Osteoblast (primary cell): ENCODE data around the gene KCNJ11. TPM values are rescaled to one million over a fixed set of nuclear protein-coding genes. Genes with fewer than 3 reads are reported as not detected.
"Not testable (repeated sequence)": the region's sequence is repeated elsewhere in the genome, so short reads cannot be mapped to it uniquely, and the experiment has no call there.

Experiments
- DNase-seq: peaks from one replicate; pipeline ENCODE4 v3.0.0; 2011; ENCODE audit warnings: low spot score, mixed read lengths; ENCODE audit not compliant: insufficient read length; ENCODE audit errors: missing footprints
- H2AFZ ChIP-seq: 2 replicates; pipeline ENCODE4 v1.6.0; 2011; ENCODE audit warnings: mild to moderate bottlenecking, low read length
- H3K27ac ChIP-seq: 2 replicates; pipeline ENCODE4 v1.5.1; 2011; ENCODE audit warnings: mild to moderate bottlenecking, low read depth, low read length, moderate library complexity
- H3K27me3 ChIP-seq: 2 replicates; pipeline ENCODE4 v1.6.0; 2012; ENCODE audit warnings: mild to moderate bottlenecking, control low read depth, inconsistent platforms, low read length, moderate library complexity; ENCODE audit not compliant: insufficient read depth
- H3K36me3 ChIP-seq: 2 replicates; pipeline ENCODE4 v1.5.1; 2011; ENCODE audit warnings: mild to moderate bottlenecking, low read length, control low read depth, moderate library complexity; ENCODE audit not compliant: insufficient read depth
- H3K4me1 ChIP-seq: 2 replicates; pipeline ENCODE4 v1.5.1; 2011; ENCODE audit warnings: mild to moderate bottlenecking, low read length, control low read depth, moderate library complexity; ENCODE audit not compliant: insufficient read depth
- H3K4me2 ChIP-seq: 2 replicates; pipeline ENCODE4 v1.6.0; 2011; ENCODE audit warnings: mild to moderate bottlenecking, low read length; ENCODE audit not compliant: insufficient read depth
- H3K4me3 ChIP-seq: fragments of 200-600 bp; sonication (generic); 3 replicates; pipeline ENCODE4 v1.5.1; 2012; ENCODE audit warnings: mild to moderate bottlenecking, low read length, inconsistent platforms; ENCODE audit not compliant: insufficient read depth
- H3K79me2 ChIP-seq: 2 replicates; pipeline ENCODE4 v1.6.0; 2012; ENCODE audit warnings: mild to moderate bottlenecking, low read length, control low read depth, inconsistent platforms; ENCODE audit not compliant: insufficient read depth
- H3K9me3 ChIP-seq: 2 replicates; pipeline ENCODE4 v1.5.1; 2011; ENCODE audit warnings: low read depth, low read length, control low read depth
- H4K20me1 ChIP-seq: 2 replicates; pipeline ENCODE4 v1.6.0; 2012; ENCODE audit warnings: mild to moderate bottlenecking, low read length, control low read depth; ENCODE audit not compliant: insufficient read depth
- CTCF ChIP-seq: IDR thresholded peaks from 2 replicates; pipeline ENCODE4 v1.5.1; 2011; ENCODE audit warnings: mild to moderate bottlenecking, low read depth, low read length, moderate library complexity; ENCODE audit errors: extremely low read depth
- total RNA-seq: library from RNA; depleted of rRNA; stranded (reverse); fragments of >200 nt; gene quantifications from 2 replicates; pipeline ENCODE4 v1.2.3, GENCODE V29; 2012

The KCNJ11 gene
- total RNA-seq, 1 donor = under 0.01 TPM

- Histone ChIP-seq H3K4me3 (no peak overlapping the region), H3K4me1 (no peaks in the 10 kb centered on the region), H3K79me2 (no peaks in the 10 kb centered on the region), H3K36me3 (no peaks in the 10 kb centered on the region), H3K27me3 (peaks cover 16% of the 10 kb centered on the region), H3K9me3 (no peaks in the 10 kb centered on the region), H4K20me1 (no peaks in the 10 kb centered on the region), H3K4me2 (no peak overlapping the region), H2AFZ (no peak overlapping the region), H3K27ac (no peak overlapping the region)
- no peak for TF ChIP-seq CTCF
- no peak for DNase-seq
Observed at GRCh38 chr11:17431139-17431538, 42.7 kb upstream of the KCNJ11 start.

GRCh38 chr11:17430616-17431015, 42.2 kb upstream of the KCNJ11 start:
- no peak overlapping the region for H2AFZ ChIP-seq
- H3K4me3 ChIP-seq = no peak overlapping the region
- H3K27me3 ChIP-seq = peaks cover 16% of the 10 kb centered on the region

GRCh38 chr11:17428925-17429324, 40.5 kb upstream of the KCNJ11 start:
- no peak for DNase-seq
- Histone ChIP-seq H3K27ac (no peak overlapping the region), H2AFZ (no peak overlapping the region), H3K36me3 (no peaks in the 10 kb centered on the region), H3K79me2 (no peaks in the 10 kb centered on the region), H4K20me1 (no peaks in the 10 kb centered on the region), H3K27me3 (peaks cover 16% of the 10 kb centered on the region), H3K4me2 (no peak overlapping the region), H3K9me3 (no peaks in the 10 kb centered on the region), H3K4me3 (no peak overlapping the region), H3K4me1 (no peaks in the 10 kb centered on the region)
- no peak for TF ChIP-seq CTCF

More at GRCh38 chr11:17430616-17431015, 42.2 kb upstream of the KCNJ11 start:
- no peaks in the 10 kb centered on the region for H3K9me3 ChIP-seq
- no peak for TF ChIP-seq CTCF
- H4K20me1 ChIP-seq = no peaks in the 10 kb centered on the region
- no peak overlapping the region for H3K4me2 ChIP-seq
- no peak overlapping the region for H3K27ac ChIP-seq
- H3K36me3 ChIP-seq = no peaks in the 10 kb centered on the region
- H3K4me1 ChIP-seq = no peaks in the 10 kb centered on the region
- H3K79me2 ChIP-seq = no peaks in the 10 kb centered on the region
- no peak for DNase-seq

- Histone ChIP-seq H4K20me1 (no peaks in the 10 kb centered on the region), H3K36me3 (no peaks in the 10 kb centered on the region), H3K27ac (no peak overlapping the region), H3K4me1 (no peaks in the 10 kb centered on the region), H3K27me3 (peaks cover 11% of the 10 kb centered on the region), H3K9me3 (no peaks in the 10 kb centered on the region), H3K4me3 (no peak overlapping the region), H3K4me2 (no peak overlapping the region), H3K79me2 (no peaks in the 10 kb centered on the region), H2AFZ (no peak overlapping the region)
- no peak for TF ChIP-seq CTCF
- DNase-seq = no peak
Observed at GRCh38 chr11:17428261-17428660, 39.8 kb upstream of the KCNJ11 start.

GRCh38 chr11:17426233-17426632, 37.8 kb upstream of the KCNJ11 start:
- H3K9me3 ChIP-seq, H3K4me2 ChIP-seq, H3K4me3 ChIP-seq, H3K36me3 ChIP-seq, H4K20me1 ChIP-seq, H3K27me3 ChIP-seq, H3K4me1 ChIP-seq, DNase-seq, H3K79me2 ChIP-seq, H3K27ac ChIP-seq, H2AFZ ChIP-seq: not testable (repeated sequence)
